ENCODE measurements around the gene ANGPTL2. TPM values are rescaled to one million over a fixed set of nuclear protein-coding genes. Genes with fewer than 3 reads are reported as not detected.

Gene ANGPTL2
- polyA plus RNA-seq, 1 of the 3 experiments (the other 2 are of a cell fraction) = 12.3 TPM

- Histone ChIP-seq H3K9ac (peak overlapping the region; percentile 72; the same call in 1 of the 2 replicates), H3K9me2 (no peaks in the 10 kb centered on the region), H3K79me2 (ENCODE audit: insufficient read depth) (peaks cover 13% of the 10 kb centered on the region; the same call in 1 of the 2 replicates), H3K9me3 (no peaks in the 10 kb centered on the region), H3F3A (replicated peaks; ENCODE audit: insufficient read depth) (no peaks in the 10 kb centered on the region), H3K4me1 (ENCODE audit: control insufficient read depth in 1 of 2, insufficient read depth in 2 of 2, low read depth in 1 of 2, low read length in 1 of 2) (peaks cover 12 to 38% of the 10 kb centered on the region in 2 experiments; a peak in 1 of 4 replicates), H3K27ac (ENCODE audit: low read depth in 2 of 2, low read length in 1 of 2) (peak overlapping the region; percentile 1 to 75; a peak in 1 of 4 replicates), H3K4me2 (peak overlapping the region; percentile 97), H3K4me3 (ENCODE audit: low read depth in 2 of 2, low read length in 1 of 2) (peak overlapping the region; percentile 60 to 68), H3K36me3 (replicated peaks in 1 of 2; ENCODE audit: control insufficient read depth in 1 of 2, insufficient read depth in 2 of 2, low read length in 1 of 2) (no peaks in the 10 kb centered on the region), H2AFZ (ENCODE audit: low read depth) (peak overlapping the region; percentile 92), H3K27me3 (ENCODE audit: insufficient read depth) (no peaks in the 10 kb centered on the region), H4K20me1 (ENCODE audit: insufficient read depth) (no peaks in the 10 kb centered on the region)
- no peak for TF ChIP-seq ELF1 (IDR thresholded peaks at IDR 0.05)
- TF ChIP-seq TCF12 (IDR thresholded peaks at IDR 0.05) = no peak
- no peak for TF ChIP-seq EP300 (IDR thresholded peaks at IDR 0.05; ENCODE audit: borderline replicate concordance in 1 of 2, low read depth in 1 of 2, low read length in 1 of 2)
- no peak for TF ChIP-seq ZBTB33 (IDR thresholded peaks at IDR 0.05; ENCODE audit: borderline replicate concordance, low read depth)
- no peak for TF ChIP-seq USF2 (IDR thresholded peaks at IDR 0.05; ENCODE audit: borderline replicate concordance, low read depth, low read length)
- TF ChIP-seq NFIC (IDR thresholded peaks at IDR 0.05; ENCODE audit: borderline replicate concordance) = no peak
- no peak for TF ChIP-seq PBX3 (IDR thresholded peaks at IDR 0.05)
- no peak for TF ChIP-seq GABPA (IDR thresholded peaks at IDR 0.05; ENCODE audit: low read depth)
- CTCF ChIA-PET = interaction anchor here (0.8 to 2.2 kb wide), 9 partner anchors 9 to 181 kb away, joined by 3 to 7 read pairs (median 4); no protein-coding TSS in a partner anchor
- POLR2A ChIA-PET = no interaction called here
- peak; percentile 59 for DNase-seq
- 29% methylated on average over 12 of the region's 20 CpGs for WGBS (ENCODE audit: low lambda C conversion rate)
These were observed 733 bp downstream of the ANGPTL2 start for GRCh38 chr9:127121628-127122175.

GRCh38 chr9:127119320-127119709, 3.1 kb downstream of the ANGPTL2 start:
- Histone ChIP-seq H3K4me3 (ENCODE audit: low read depth in 2 of 2, low read length in 1 of 2) (no peak overlapping the region), H3K4me1 (ENCODE audit: control insufficient read depth in 1 of 2, insufficient read depth in 2 of 2, low read depth in 1 of 2, low read length in 1 of 2) (peaks cover 12 to 41% of the 10 kb centered on the region in 2 experiments; a peak in 1 of 4 replicates), H3K9me2 (no peaks in the 10 kb centered on the region), H3K4me2 (no peak overlapping the region), H4K20me1 (ENCODE audit: insufficient read depth) (no peaks in the 10 kb centered on the region), H3K36me3 (replicated peaks in 1 of 2; ENCODE audit: control insufficient read depth in 1 of 2, insufficient read depth in 2 of 2, low read length in 1 of 2) (no peaks in the 10 kb centered on the region), H3F3A (replicated peaks; ENCODE audit: insufficient read depth) (no peaks in the 10 kb centered on the region), H3K9ac (no peak overlapping the region), H3K79me2 (ENCODE audit: insufficient read depth) (peaks cover 13% of the 10 kb centered on the region; the same call in 1 of the 2 replicates), H2AFZ (ENCODE audit: low read depth) (no peak overlapping the region), H3K27me3 (ENCODE audit: insufficient read depth) (no peaks in the 10 kb centered on the region), H3K9me3 (no peaks in the 10 kb centered on the region), H3K27ac (ENCODE audit: low read depth in 2 of 2, low read length in 1 of 2) (no peak overlapping the region)
- whole genome bisulfite sequencing (ENCODE audit: low lambda C conversion rate) = 95% methylated on average over 4 of the region's 4 CpGs
- no peak for DNase-seq
- CTCF ChIA-PET = interaction anchor here (0.9 to 1.2 kb wide), 3 partner anchors 81 to 179 kb away, joined by 3 to 6 read pairs (median 5); no protein-coding TSS in a partner anchor
- TF ChIP-seq TEAD4 (IDR thresholded peaks at IDR 0.05; ENCODE audit: borderline replicate concordance, insufficient read depth) (no peak), REST (IDR thresholded peaks at IDR 0.05; ENCODE audit: low read depth, low read length) (no peak), MEF2A (IDR thresholded peaks at IDR 0.05; ENCODE audit: borderline replicate concordance, low read depth) (no peak), TAF1 (IDR thresholded peaks at IDR 0.05; ENCODE audit: borderline replicate concordance, low read depth, low read length) (no peak)
- TF ChIP-seq, protein P1, sequence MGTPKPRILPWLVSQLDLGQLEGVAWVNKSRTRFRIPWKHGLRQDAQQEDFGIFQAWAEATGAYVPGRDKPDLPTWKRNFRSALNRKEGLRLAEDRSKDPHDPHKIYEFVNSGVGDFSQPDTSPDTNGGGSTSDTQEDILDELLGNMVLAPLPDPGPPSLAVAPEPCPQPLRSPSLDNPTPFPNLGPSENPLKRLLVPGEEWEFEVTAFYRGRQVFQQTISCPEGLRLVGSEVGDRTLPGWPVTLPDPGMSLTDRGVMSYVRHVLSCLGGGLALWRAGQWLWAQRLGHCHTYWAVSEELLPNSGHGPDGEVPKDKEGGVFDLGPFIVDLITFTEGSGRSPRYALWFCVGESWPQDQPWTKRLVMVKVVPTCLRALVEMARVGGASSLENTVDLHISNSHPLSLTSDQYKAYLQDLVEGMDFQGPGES (IDR thresholded peaks at IDR 0.05; ENCODE audit: low read depth, low read length) = no peak
- POLR2A ChIA-PET = no interaction called here

Data from SK-N-SH (cell line).